HepG2 (cell line): ENCODE results near the gene MAP2K5. TPM values are rescaled to one million over a fixed set of nuclear protein-coding genes. Genes with fewer than 3 reads are reported as not detected.

Source experiments
- ARID2 ChIP-seq: sonication (generic); formaldehyde crosslinking; IDR thresholded peaks from 2 replicates; pipeline ENCODE4 v1.8.1; 2022; ENCODE audit warnings: mild to moderate bottlenecking, missing genetic modification reagents, borderline replicate concordance
- HDAC2 ChIP-seq: sonication (generic); formaldehyde crosslinking; IDR thresholded peaks from 2 replicates; pipeline ENCODE4 v1.4.0; 2020; ENCODE audit warnings: missing genetic modification reagents
- ISX ChIP-seq: sonication (generic); formaldehyde crosslinking; conservative IDR thresholded peaks from 2 replicates; pipeline ENCODE4 v1.5.0; 2020; ENCODE audit warnings: missing genetic modification reagents
- NFRKB ChIP-seq: fragments of 450-650 bp; IDR thresholded peaks from 2 replicates; pipeline ENCODE4 v1.6.1; 2017
- NRL ChIP-seq: sonication (generic); formaldehyde crosslinking; IDR thresholded peaks from 2 replicates; pipeline ENCODE4 v1.5.0; 2020; ENCODE audit warnings: missing genetic modification reagents, mild to moderate bottlenecking, moderate library complexity, borderline replicate concordance
- RBFOX2 ChIP-seq: fragments of 200-400 bp; formaldehyde crosslinking; IDR thresholded peaks from 2 replicates; pipeline ENCODE4 v1.6.1; 2017; ENCODE audit warnings: low read depth, mild to moderate bottlenecking, low read length
- SNAPC2 ChIP-seq: sonication (generic); formaldehyde crosslinking; IDR thresholded peaks from 2 replicates; pipeline ENCODE4 v1.8.1; 2022; ENCODE audit warnings: mild to moderate bottlenecking, missing genetic modification reagents
- SOX5 ChIP-seq: IDR thresholded peaks from 2 replicates; pipeline ENCODE4 v1.6.1; 2016; ENCODE audit warnings: borderline replicate concordance
- TOE1 ChIP-seq: sonication (generic); formaldehyde crosslinking; IDR thresholded peaks from 2 replicates; pipeline ENCODE4 v1.4.0; 2020; ENCODE audit warnings: mild to moderate bottlenecking, missing genetic modification reagents
- ZBED4 ChIP-seq: sonication (generic); formaldehyde crosslinking; IDR thresholded peaks from 2 replicates; pipeline ENCODE4 v1.4.0; 2020; ENCODE audit warnings: missing genetic modification reagents, borderline replicate concordance
- ZNF160 ChIP-seq: sonication (generic); formaldehyde crosslinking; IDR thresholded peaks from 2 replicates; pipeline ENCODE4 v1.8.0; 2022; ENCODE audit warnings: mild to moderate bottlenecking, inconsistent platforms, missing genetic modification reagents
- ZNF235 ChIP-seq: sonication (generic); formaldehyde crosslinking; IDR thresholded peaks from 2 replicates; pipeline ENCODE4 v1.8.1; 2023; ENCODE audit warnings: mild to moderate bottlenecking, missing genetic modification reagents, borderline replicate concordance
- ZNF24 ChIP-seq: fragments of 450-650 bp; IDR thresholded peaks from 2 replicates; pipeline ENCODE4 v1.6.1; 2017; ENCODE audit warnings: antibody characterized with exemption, mild to moderate bottlenecking
- ZNF263 ChIP-seq: sonication (generic); formaldehyde crosslinking; IDR thresholded peaks from 2 replicates; pipeline ENCODE4 v1.4.0; 2020; ENCODE audit warnings: missing genetic modification reagents
- ZNF431 ChIP-seq: sonication (generic); formaldehyde crosslinking; IDR thresholded peaks from 2 replicates; pipeline ENCODE4 v1.9.0; 2022; ENCODE audit warnings: missing genetic modification reagents, low read depth, mild to moderate bottlenecking, borderline replicate concordance
- ZNF609 ChIP-seq: sonication (generic); formaldehyde crosslinking; IDR thresholded peaks from 2 replicates; pipeline ENCODE4 v1.4.0; 2020; ENCODE audit warnings: mild to moderate bottlenecking, missing genetic modification reagents, borderline replicate concordance
- ZNF781 ChIP-seq: sonication (generic); formaldehyde crosslinking; IDR thresholded peaks from 2 replicates; pipeline ENCODE4 v1.5.1; 2020; ENCODE audit warnings: borderline replicate concordance, mild to moderate bottlenecking, missing genetic modification reagents; ENCODE audit errors: not compliant biosample characterization
- ZSCAN30 ChIP-seq: sonication (generic); formaldehyde crosslinking; IDR thresholded peaks from 2 replicates; pipeline ENCODE4 v1.5.0; 2020; ENCODE audit warnings: mild to moderate bottlenecking, missing genetic modification reagents
- polyA plus RNA-seq, 8 experiments: library from polyadenylated mRNA; depleted of rRNA in 3 of 8; stranded (reverse) in 7 of 8; unstranded in 1 of 8; fragments of >200 nt; fragmentation: Illumina TruSeq in 4 of 8; extraction: Trizol in 4 of 8; gene quantifications; 2 replicates each; pipeline versions ENCODE4 v1.2.1 to v1.2.3, GENCODE V29; 2011 to 2016; ENCODE audit warnings: low read depth in 4 of 8, missing spikeins in 1 of 8, mixed read lengths in 1 of 8; ENCODE audit not compliant: insufficient read depth in 1 of 8
- total RNA-seq, 5 experiments: library from RNA; depleted of rRNA; stranded (reverse); fragments of >200 nt; fragmentation: Illumina TruSeq; extraction: Trizol; gene quantifications; 2 replicates each; pipeline ENCODE4 v1.2.3, GENCODE V29; 2016; ENCODE audit warnings: low read depth in 1 of 5
- TF ChIP-seq, protein P1 (sequence below): sonication (generic); formaldehyde crosslinking; IDR thresholded peaks from 2 replicates; pipeline ENCODE4 v1.4.0; 2020; ENCODE audit warnings: low read depth, mild to moderate bottlenecking, missing genetic modification reagents

MAP2K5 gene
- total and polyA plus RNA-seq, 2 of the 13 experiments (the other 11 are each of a cell fraction or from before 2014, with no cell fraction given) = 4.0 to 4.3 TPM

DNA sequence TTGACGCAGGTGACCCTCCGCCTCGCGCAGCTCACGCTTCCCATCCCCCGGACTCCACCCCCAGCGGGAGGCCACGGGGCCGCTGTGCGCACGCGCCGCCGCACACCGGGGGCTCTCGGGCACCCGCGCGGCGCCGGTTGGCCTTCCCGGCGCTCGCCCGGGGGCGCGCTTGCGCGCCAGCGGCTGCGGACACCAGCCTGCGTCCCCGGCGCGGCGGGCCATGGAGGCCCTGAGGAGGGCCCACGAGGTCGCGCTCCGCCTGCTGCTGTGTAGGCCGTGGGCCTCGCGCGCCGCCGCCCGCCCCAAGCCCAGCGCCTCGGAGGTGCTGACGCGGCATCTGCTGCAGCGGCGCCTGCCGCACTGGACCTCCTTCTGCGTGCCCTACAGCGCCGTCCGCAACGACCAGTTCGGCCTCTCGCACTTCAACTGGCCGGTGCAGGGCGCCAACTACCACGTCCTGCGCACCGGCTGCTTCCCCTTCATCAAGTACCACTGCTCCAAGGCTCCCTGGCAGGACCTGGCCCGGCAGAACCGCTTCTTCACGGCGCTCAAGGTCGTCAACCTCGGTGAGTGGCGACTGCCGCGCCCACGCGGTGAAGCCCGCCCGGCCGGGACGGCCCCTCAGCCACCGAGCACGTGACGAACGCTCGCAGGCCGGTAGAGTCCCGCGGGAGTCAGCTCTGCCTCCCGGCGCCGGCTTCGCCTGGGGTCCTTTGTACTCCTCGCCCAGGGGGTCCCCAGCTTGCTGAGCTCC is 21.3 kb upstream of the MAP2K5 start, which contains the start of gene C15orf61 (continued):
- peak; percentile 79; the same call in 1 of the 2 replicates for TF ChIP-seq ZNF235
- TF ChIP-seq HDAC2 (CRISPR knock-in tag) = peak; percentile 79
- TF ChIP-seq ZNF160 (CRISPR knock-in tag) = peak; percentile 61
- peak; percentile 73; the same call in 1 of the 2 replicates for TF ChIP-seq ISX (CRISPR knock-in tag)
- peak; percentile 95 for TF ChIP-seq RBFOX2
- TF ChIP-seq TOE1 (CRISPR knock-in tag) = peak; percentile 38; the same call in 1 of the 2 replicates
- TF ChIP-seq ARID2 = peak; percentile 60; the same call in 1 of the 2 replicates
- peak; percentile 84 for TF ChIP-seq ZNF781 (CRISPR knock-in tag)
- TF ChIP-seq ZNF24 = no peak
- TF ChIP-seq NFRKB = no peak
- no peak for TF ChIP-seq ZBED4
- peak; percentile 57; the same call in 1 of the 2 replicates for TF ChIP-seq ZNF263 (CRISPR knock-in tag)
- TF ChIP-seq, protein P1, sequence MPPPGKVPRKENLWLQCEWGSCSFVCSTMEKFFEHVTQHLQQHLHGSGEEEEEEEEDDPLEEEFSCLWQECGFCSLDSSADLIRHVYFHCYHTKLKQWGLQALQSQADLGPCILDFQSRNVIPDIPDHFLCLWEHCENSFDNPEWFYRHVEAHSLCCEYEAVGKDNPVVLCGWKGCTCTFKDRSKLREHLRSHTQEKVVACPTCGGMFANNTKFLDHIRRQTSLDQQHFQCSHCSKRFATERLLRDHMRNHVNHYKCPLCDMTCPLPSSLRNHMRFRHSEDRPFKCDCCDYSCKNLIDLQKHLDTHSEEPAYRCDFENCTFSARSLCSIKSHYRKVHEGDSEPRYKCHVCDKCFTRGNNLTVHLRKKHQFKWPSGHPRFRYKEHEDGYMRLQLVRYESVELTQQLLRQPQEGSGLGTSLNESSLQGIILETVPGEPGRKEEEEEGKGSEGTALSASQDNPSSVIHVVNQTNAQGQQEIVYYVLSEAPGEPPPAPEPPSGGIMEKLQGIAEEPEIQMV (CRISPR knock-in tag) = peak; percentile 92
- TF ChIP-seq ZNF609 (CRISPR knock-in tag) = no peak; the same call in 1 of the 2 replicates
- TF ChIP-seq NRL = no peak
- peak; percentile 70; the same call in 1 of the 2 replicates for TF ChIP-seq ZSCAN30
- no peak for TF ChIP-seq SOX5 (CRISPR knock-in tag)
- 0 out of 2 replicates have a peak, but pooled peaks have one; percentile 46 for TF ChIP-seq SNAPC2 (CRISPR knock-in tag)
- TF ChIP-seq ZNF431 (CRISPR knock-in tag) = peak; percentile 70; the same call in 1 of the 2 replicates
